Measurements from ENCODE around the gene ZNF581.

- TF ChIP-seq CTCF (IDR thresholded peaks at IDR 0.05) (no peak), POLR2A (IDR thresholded peaks at IDR 0.05) (no peak)
These were observed 1.5 kb downstream of the ZNF581 start for GRCh38 chr19:55644842-55645511.
